GM18870 (cell line): Measurements from ENCODE around the gene NKAIN2.
A peak's percentile ranks its signal among the peaks of the same experiment; 100 is the strongest.
"Not testable (repeated sequence)": the region's sequence is repeated elsewhere in the genome, so short reads cannot be mapped to it uniquely, and the experiment has no call there.

Source experiments
- ATAC-seq: cut with Tn5 transposase; IDR thresholded peaks from one replicate; pipeline ENCODE4 v1.9.1; 2021; ENCODE audit warnings: moderate library complexity; ENCODE audit not compliant: unreplicated experiment

NKAIN2 gene

DNA sequence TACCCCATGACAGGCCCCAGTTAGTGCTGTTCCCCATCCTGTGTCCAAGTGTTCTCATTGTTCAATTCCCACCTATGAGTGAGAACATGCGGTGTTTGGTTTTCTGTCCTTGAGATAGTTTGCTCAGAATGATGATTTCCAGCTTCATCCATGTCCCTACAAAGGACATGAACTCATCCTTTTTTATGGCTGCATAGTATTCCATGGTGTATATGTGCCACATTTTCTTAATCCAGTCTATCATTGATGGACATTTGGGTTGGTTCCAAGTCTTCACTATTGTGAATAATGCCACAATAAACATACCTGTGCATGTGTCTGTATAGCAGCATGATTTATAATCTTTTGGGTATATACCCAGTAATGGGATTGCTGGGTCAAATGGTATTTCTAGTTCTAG lies 218.4 kb downstream of the NKAIN2 start:
- ATAC-seq, result not testable (repeated sequence)

DNA sequence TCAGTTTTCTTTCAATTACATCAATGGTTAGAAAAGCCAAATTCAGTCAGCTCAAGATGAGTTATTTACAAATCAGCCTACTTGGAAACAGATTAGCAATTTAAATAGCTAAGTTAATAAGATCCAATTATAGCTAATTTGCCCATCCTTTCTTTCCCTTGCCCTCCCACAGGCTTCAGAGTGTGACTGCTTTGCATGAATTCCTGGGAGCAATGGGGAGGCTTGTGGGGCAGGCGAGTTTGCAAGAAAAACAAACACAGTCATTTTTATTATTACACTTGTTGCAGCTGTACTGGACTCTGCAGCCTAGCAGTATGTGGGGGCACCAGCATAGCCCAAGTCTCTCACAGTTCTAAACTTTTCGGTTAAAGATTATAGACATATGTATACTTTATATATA lies 219.0 kb downstream of the NKAIN2 start:
- ATAC-seq, result no peak

- ATAC-seq, result peak; percentile 66
These were observed 223.0 kb downstream of the NKAIN2 start for GRCh38 chr6:124026694-124027093.

DNA sequence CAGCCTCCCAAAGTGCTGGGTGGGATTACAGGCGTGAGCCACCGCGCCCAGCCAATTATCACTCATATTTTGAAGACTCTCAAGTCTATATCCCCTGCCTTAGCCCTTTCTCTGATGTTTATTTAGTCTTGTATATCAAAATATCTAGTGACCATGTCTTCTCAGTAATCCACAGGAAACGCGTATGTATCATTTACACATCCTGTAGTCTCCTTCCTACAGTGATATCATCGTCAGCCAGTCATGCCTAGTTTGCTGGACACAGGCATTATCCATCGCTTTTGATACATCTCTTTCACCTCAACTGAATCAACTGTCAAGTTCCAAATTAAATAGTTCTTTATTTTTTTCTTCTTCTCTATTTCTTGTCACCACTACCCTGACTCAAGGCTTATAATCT lies 223.7 kb downstream of the NKAIN2 start:
- no peak for ATAC-seq

DNA sequence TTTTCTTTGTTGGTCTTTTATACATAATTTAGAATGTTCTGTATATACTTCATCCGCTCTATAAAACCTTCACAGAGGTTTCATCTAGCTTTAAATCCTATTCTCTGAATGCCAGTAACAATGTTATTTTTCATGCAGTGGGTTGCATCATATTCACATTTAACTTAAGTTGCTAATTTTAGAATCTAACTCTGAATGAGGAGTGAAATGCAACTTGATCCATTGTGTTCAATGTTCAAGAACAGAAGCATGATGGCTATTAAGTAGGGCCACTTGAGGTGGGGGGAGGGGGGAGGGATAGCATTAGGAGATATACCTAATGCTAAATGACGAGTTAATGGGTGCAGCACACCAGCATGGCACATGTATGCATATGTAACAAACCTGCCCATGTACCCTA lies 224.5 kb downstream of the NKAIN2 start:
- ATAC-seq, result no peak

DNA sequence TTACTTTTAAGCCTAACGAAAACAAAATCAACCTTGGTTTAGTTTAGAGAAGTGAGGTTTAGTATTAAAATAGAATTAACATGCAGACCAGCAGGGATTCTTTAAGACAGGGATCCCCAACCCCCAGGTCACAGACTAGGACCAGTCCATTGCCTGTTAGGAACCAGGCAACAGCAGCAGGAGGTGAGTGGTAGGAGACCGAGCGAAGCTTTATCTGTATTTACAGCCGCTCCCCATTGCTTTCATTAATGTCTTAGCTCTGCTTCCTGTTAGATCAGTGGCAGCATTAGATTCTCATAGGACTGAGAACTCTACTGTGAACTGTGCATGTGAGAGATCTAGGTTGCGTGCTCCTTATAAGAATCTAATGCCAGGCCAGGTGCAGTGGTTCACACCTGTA lies 225.9 kb downstream of the NKAIN2 start:
- no peak for ATAC-seq

DNA sequence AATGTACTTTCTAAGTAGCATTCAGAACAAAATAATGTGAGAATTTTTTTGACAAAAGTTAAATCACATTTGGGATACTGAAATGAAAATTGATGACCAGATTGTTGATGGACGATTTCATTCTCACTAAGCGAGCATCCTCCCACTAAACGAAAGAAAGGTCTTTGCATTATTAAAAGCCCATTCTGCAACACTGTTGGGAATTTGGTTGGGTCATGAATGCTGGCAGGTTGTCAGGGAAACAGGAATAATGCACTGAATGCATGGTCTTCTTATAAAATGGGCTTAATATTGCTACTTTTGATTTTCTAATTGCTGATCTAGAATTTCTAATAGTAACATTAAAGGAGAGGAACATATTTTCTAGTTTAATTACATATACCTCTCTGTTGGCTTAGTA lies 229.8 kb downstream of the NKAIN2 start:
- ATAC-seq, result no peak

GRCh38 chr6:124036384-124036783 lies 232.7 kb downstream of the NKAIN2 start:
- no peak for ATAC-seq

- ATAC-seq, result peak; percentile 96
These were observed 237.0 kb downstream of the NKAIN2 start for GRCh38 chr6:124040655-124041054.

GRCh38 chr6:124052120-124052519 lies 248.5 kb downstream of the NKAIN2 start:
- ATAC-seq, result no peak

GRCh38 chr6:124053315-124053714 lies 249.7 kb downstream of the NKAIN2 start:
- no peak for ATAC-seq

- peak; percentile 74 for ATAC-seq
These were observed 250.4 kb downstream of the NKAIN2 start for GRCh38 chr6:124054034-124054433.

- ATAC-seq, result no peak
These were observed 251.7 kb downstream of the NKAIN2 start for GRCh38 chr6:124055395-124055794.

DNA sequence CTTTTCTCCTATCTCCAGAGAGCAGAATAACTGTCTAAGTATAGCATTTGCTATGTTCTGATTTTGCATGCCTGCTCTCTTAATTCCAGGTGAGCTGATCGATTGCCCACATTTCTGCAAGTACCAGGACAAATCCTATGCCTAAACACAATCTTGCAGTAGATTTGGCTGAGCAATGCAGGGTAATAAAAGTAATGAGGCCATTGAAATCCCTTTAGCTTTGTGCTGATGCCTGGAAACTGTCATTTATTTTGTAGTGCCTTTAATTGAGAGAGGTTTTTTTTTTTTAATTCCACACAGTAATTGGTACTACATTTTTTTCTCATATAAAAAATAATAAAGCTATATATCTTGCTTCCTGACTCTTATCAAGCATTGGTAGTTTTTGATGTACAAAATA lies 252.3 kb downstream of the NKAIN2 start:
- ATAC-seq, result no peak

DNA sequence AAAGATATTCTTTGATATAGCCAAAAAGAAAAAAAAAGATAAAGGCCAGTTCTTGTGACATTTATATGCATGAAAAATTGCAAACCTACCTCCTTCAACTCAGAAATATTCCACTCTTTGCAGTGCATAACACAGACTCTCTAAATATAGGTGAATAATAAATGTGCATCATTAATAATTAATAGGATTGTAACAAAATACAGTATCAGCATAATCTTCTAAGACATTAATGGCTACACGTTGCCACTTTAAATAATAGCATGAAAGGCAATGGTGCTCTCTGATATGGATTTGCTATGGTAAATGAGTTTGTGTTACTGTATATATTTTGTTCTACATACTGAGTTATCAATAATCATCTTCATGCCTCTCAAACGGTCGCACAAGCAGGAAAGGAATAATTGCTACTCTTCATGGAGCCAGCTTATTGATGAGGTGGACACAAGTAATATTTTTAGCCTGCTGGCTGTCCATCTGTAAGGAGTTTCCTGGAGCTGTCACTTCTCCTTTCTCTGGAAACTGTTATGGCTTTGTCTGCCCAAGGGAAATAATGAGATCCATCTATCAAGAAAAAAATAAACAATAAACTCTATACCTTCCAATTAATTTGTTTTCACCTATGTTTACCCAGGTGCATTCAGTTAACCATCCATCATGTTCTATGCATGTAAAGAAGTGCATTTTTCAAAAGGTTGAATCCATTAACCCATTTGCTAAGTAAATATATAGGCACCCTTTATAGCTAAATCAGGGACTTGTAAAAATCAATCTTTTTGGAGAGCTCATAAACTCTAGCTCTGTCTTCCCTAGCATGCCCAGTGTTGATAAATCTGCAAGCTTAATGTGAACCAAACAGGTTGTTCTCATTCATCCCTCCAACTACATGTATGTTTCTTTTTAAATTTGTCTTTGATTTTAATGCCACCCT lies 253.0 kb downstream of the NKAIN2 start:
- no peak for ATAC-seq

- ATAC-seq, result no peak
These were observed 253.8 kb downstream of the NKAIN2 start for GRCh38 chr6:124057461-124057860.

GRCh38 chr6:124064317-124065113 lies 260.9 kb downstream of the NKAIN2 start:
- ATAC-seq, result peak; percentile 80

DNA sequence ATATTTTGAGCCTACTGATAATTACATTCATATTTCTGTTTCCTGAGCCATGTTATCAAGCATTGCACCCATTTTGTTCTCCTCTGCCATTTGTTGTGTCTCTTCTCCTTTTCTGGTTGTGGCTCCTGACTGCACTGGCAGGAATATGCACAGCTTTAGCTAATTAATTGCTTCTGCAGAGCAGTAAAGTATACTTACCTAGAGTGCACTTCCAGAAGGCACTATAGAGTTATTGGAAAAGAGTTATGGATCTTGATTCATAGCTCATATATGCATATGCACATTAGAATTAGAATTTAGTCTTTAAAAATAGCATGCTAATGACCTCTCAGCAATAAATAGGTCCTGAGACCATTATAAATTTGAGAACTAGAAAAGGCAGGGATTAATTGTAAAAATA lies 262.6 kb downstream of the NKAIN2 start:
- no peak for ATAC-seq

DNA sequence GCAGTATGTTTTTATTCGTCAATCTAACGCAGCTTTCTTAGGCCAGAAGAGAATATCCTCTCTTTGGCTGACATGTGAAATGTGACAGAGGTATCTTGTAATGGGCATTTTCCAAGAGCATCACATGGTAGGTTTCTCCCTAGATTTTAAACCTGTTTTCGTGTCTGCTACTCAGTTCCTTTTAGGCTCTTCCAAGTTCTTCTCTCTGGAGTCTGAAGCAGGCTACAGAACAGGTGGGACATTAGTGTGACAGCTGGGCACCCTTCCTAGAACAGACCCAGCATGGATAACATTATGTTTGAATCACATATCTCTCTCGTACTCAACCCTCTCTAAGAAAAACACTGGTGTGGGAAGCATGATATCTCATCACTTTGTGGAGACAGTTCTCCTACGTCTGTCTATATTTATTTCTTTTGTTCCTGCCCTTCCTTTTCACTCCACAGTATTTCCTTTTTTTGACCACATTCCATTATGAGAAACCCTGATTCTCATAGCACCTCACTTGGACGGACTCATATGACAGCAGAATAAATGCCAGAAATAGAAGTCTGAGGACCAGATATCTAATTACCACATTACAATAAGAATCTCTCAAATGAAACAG lies 263.4 kb downstream of the NKAIN2 start:
- ATAC-seq, result no peak

- no peak for ATAC-seq
These were observed 265.7 kb downstream of the NKAIN2 start for GRCh38 chr6:124069230-124069950.

- ATAC-seq, result no peak
These were observed 269.4 kb downstream of the NKAIN2 start for GRCh38 chr6:124073021-124073420.
